Naive thymus-derived CD8-positive, alpha-beta T cell (primary cell): Measurements from ENCODE around the gene THRAP3. TPM values are rescaled to one million over a fixed set of nuclear protein-coding genes. Genes with fewer than 3 reads are reported as not detected.

Experiments used
- ATAC-seq, 2 donors: fragments of 150-1000 bp; cut with Tn5 transposase in 1 of 2; sonication (Bioruptor Pico), chemical (Tn5 transposase) in 1 of 2; 1 replicate in 1 of 2; 2 replicates in 1 of 2; pipeline ENCODE4 v1.10.0; 2021; ENCODE audit warnings: mild to moderate bottlenecking in 2 of 2, moderate library complexity in 2 of 2
- POLR2A ChIA-PET: fragments of 350-600 bp; sonication (Branson Sonifier 250); formaldehyde crosslinking; loops from one replicate; lab custom pipeline; 2021; ENCODE audit warnings: antibody characterized with exemption; lab: Charles Lee
- DNase-seq, 10 donors: peaks; one replicate each; pipeline versions ENCODE4 v3.0.0 to v3.0.0-alpha.2; 2020 to 2022
- H3K27ac Mint-ChIP-seq, 10 donors: one replicate each; pipeline ENCODE4 v1.8.0; 2020 to 2022; ENCODE audit warnings: mild to moderate bottlenecking in 10 of 10, mixed read lengths in 10 of 10, moderate library complexity in 4 of 10, inconsistent platforms in 1 of 10
- H3K27me3 Mint-ChIP-seq, 5 donors: one replicate each; pipeline ENCODE4 v1.8.0; 2021 to 2022; ENCODE audit warnings: mixed read lengths in 5 of 5
- H3K36me3 Mint-ChIP-seq, 3 donors: one replicate each; pipeline ENCODE4 v1.8.0; 2020 to 2022; ENCODE audit warnings: mixed read lengths in 3 of 3, mild to moderate bottlenecking in 2 of 3, inconsistent platforms in 1 of 3
- H3K4me1 Mint-ChIP-seq, 4 donors: one replicate each; pipeline ENCODE4 v1.8.0; 2021 to 2022; ENCODE audit warnings: mixed read lengths in 4 of 4
- H3K4me3 Mint-ChIP-seq, 10 donors: one replicate each; pipeline ENCODE4 v1.8.0; 2020 to 2022; ENCODE audit warnings: mild to moderate bottlenecking in 10 of 10, mixed read lengths in 10 of 10, moderate library complexity in 6 of 10, inconsistent platforms in 1 of 10
- H3K9me3 Mint-ChIP-seq, 9 donors: one replicate each; pipeline ENCODE4 v1.8.0; 2020 to 2022; ENCODE audit warnings: mixed read lengths in 9 of 9, mild to moderate bottlenecking in 3 of 9, inconsistent platforms in 1 of 9, moderate library complexity in 1 of 9
- polyA plus RNA-seq, 3 donors: library from polyadenylated mRNA; unstranded; fragments of 300-500 nt; fragmentation: Illumina TruSeq; gene quantifications; one replicate each; pipeline ENCODE4 v1.2.3, GENCODE V29; 2021
- total RNA-seq, 8 experiments: library from RNA in 2 of 8; stranded (reverse) in 2 of 8; gene quantifications; one replicate each; pipeline ENCODE4 v1.2.3 and lab custom pipeline; 2021 to 2026

Gene THRAP3
- total RNA-seq (100 to 1,000 TPM; 123 to 131 TPM), polyA plus RNA-seq (100 to 1,000 TPM in 1 of 3 donors, 10 to 100 TPM in 2; 87.6 to 106 (median 97.8) TPM), total RNA-seq (lab: John Stamatoyannopoulos, UW) (222 to 313 (median 271) reads per million in 6 experiments)

- Mint-ChIP-seq H3K4me3 (peak within 1 kb of the TSS; percentile 94 to 100 (median 98)), H3K27me3 (no peaks in the 10 kb centered on the region), H3K4me1 (peaks cover 20 to 48% (median 43%) of the 10 kb centered on the region in 4 donors), H3K9me3 (no peaks in the 10 kb centered on the region), H3K27ac (peak within 1 kb of the TSS; percentile 97 to 100 (median 100)), H3K36me3 (peaks cover 0 to 32% (median 0%) of the 10 kb centered on the region in 3 donors)
- DNase-seq (peak; percentile 95 to 100 (median 100)), ATAC-seq (peak; percentile 87)
- POLR2A ChIA-PET: interaction anchor here (0.7 to 3.7 kb wide), 19 partner anchors 10 to 293 kb away, joined by 3 to 52 read pairs (median 6); partner anchors contain the start of genes ADPRS, AGO3, MAP7D1 and MRPS15
These were observed at the start of gene THRAP3 for GRCh38 chr1:36223996-36224536. Gene THRAP3, plus strand, starts transcription at chr1:36224443. Its CDS starts 58,121 bp downstream, at chr1:36282564.

- POLR2A ChIA-PET: interaction anchor here (0.6 to 0.9 kb wide), 2 partner anchors 12 to 25 kb away, joined by 3 to 7 read pairs; partner anchors contain the start of gene TRAPPC3
- Mint-ChIP-seq H3K4me1 (peaks cover 9 to 26% (median 14%) of the 10 kb centered on the region in 4 donors), H3K4me3 (no peak overlapping the region), H3K36me3 (peaks cover 0 to 85% (median 18%) of the 10 kb centered on the region in 3 donors), H3K27ac (peak overlapping the region in 7 of 10 donors; percentile 34 to 79 (median 56)), H3K9me3 (no peaks in the 10 kb centered on the region), H3K27me3 (no peaks in the 10 kb centered on the region)
- no peak for ATAC-seq
- DNase-seq: no peak
These were observed 49.5 kb upstream of the THRAP3 start for GRCh38 chr1:36174713-36175112.

- peak; percentile 25 to 60 for ATAC-seq
- no peaks in the 10 kb centered on the region for H3K9me3 Mint-ChIP-seq
- peak overlapping the region in 9 of 10 donors; percentile 19 to 74 (median 56) for H3K27ac Mint-ChIP-seq
- H3K27me3 Mint-ChIP-seq: no peaks in the 10 kb centered on the region
- no peak for DNase-seq
- peaks cover 6 to 22% (median 8%) of the 10 kb centered on the region in 4 donors for H3K4me1 Mint-ChIP-seq
- peaks cover 0 to 86% (median 23%) of the 10 kb centered on the region in 3 donors for H3K36me3 Mint-ChIP-seq
- no peak overlapping the region for H3K4me3 Mint-ChIP-seq
- POLR2A ChIA-PET: interaction anchor here (0.6 to 2.3 kb wide), 4 partner anchors 13 to 35 kb away, joined by 3 to 9 read pairs (median 6); partner anchors contain the start of gene TRAPPC3
These were observed 48.8 kb upstream of the THRAP3 start for GRCh38 chr1:36175137-36176095.

- peak overlapping the region in 2 of 10 donors; percentile 19 to 74 for H3K27ac Mint-ChIP-seq
- H3K4me3 Mint-ChIP-seq: no peak overlapping the region
- ATAC-seq: no peak
- DNase-seq: no peak
- no peaks in the 10 kb centered on the region for H3K9me3 Mint-ChIP-seq
- H3K27me3 Mint-ChIP-seq: no peaks in the 10 kb centered on the region
- H3K36me3 Mint-ChIP-seq: peaks cover 0 to 86% (median 25%) of the 10 kb centered on the region in 3 donors
- POLR2A ChIA-PET: interaction anchor here (2.3 kb wide), 1 partner anchor 14 kb away, joined by 9 read pairs; no protein-coding TSS in a partner anchor
- H3K4me1 Mint-ChIP-seq: peaks cover 4 to 20% (median 5%) of the 10 kb centered on the region in 4 donors
These were observed 47.9 kb upstream of the THRAP3 start for GRCh38 chr1:36176106-36176949.

- POLR2A ChIA-PET: interaction anchor here (0.8 to 2.3 kb wide), 3 partner anchors 16 to 22 kb away, joined by 3 to 9 read pairs (median 4); partner anchors contain the start of gene MAP7D1
- no peaks in the 10 kb centered on the region for H3K27me3 Mint-ChIP-seq
- peak overlapping the region in 3 of 10 donors; percentile 41 to 80 (median 68) for H3K27ac Mint-ChIP-seq
- H3K36me3 Mint-ChIP-seq: peaks cover 0 to 76% (median 20%) of the 10 kb centered on the region in 3 donors
- no peak for ATAC-seq
- H3K4me3 Mint-ChIP-seq: no peak overlapping the region
- H3K9me3 Mint-ChIP-seq: no peaks in the 10 kb centered on the region
- peaks cover 4 to 21% (median 6%) of the 10 kb centered on the region in 4 donors for H3K4me1 Mint-ChIP-seq
- DNase-seq: no peak
These were observed 46.4 kb upstream of the THRAP3 start for GRCh38 chr1:36177589-36178431.

- H3K4me1 Mint-ChIP-seq: peaks cover 4 to 20% (median 10%) of the 10 kb centered on the region in 4 donors
- H3K36me3 Mint-ChIP-seq: peaks cover 0 to 68% (median 18%) of the 10 kb centered on the region in 3 donors
- ATAC-seq: no peak
- DNase-seq: no peak
- no peaks in the 10 kb centered on the region for H3K9me3 Mint-ChIP-seq
- H3K4me3 Mint-ChIP-seq: peak overlapping the region in 1 of 10 donors; percentile 30
- peak overlapping the region in 3 of 10 donors; percentile 25 to 65 (median 38) for H3K27ac Mint-ChIP-seq
- POLR2A ChIA-PET: interaction anchor here (1.1 to 2.2 kb wide), 3 partner anchors 9 to 29 kb away, joined by 3 to 6 read pairs (median 3); partner anchors contain the start of gene TRAPPC3
- H3K27me3 Mint-ChIP-seq: no peaks in the 10 kb centered on the region
These were observed 45.6 kb upstream of the THRAP3 start for GRCh38 chr1:36178471-36179219.

GRCh38 chr1:36179220-36179600, 45.0 kb upstream of the THRAP3 start:
- Mint-ChIP-seq H3K27me3 (no peaks in the 10 kb centered on the region), H3K36me3 (peaks cover 0 to 63% (median 14%) of the 10 kb centered on the region in 3 donors)

GRCh38 chr1:36182734-36183133, 41.5 kb upstream of the THRAP3 start:
- DNase-seq (no peak), ATAC-seq (peak; percentile 45 to 55)
- Mint-ChIP-seq H3K36me3 (peaks cover 0 to 36% (median 12%) of the 10 kb centered on the region in 3 donors), H3K9me3 (no peaks in the 10 kb centered on the region), H3K4me3 (no peak overlapping the region), H3K27ac (peak overlapping the region in 9 of 10 donors; percentile 23 to 91 (median 77)), H3K27me3 (no peaks in the 10 kb centered on the region), H3K4me1 (peaks cover 0 to 13% (median 7%) of the 10 kb centered on the region in 4 donors)
- POLR2A ChIA-PET: interaction anchor here (0.6 to 9.3 kb wide), 10 partner anchors 9 to 164 kb away, joined by 3 to 227 read pairs (median 4); partner anchors contain the start of genes MAP7D1, THRAP3 and TRAPPC3

More at GRCh38 chr1:36179220-36179600, 45.0 kb upstream of the THRAP3 start:
- Mint-ChIP-seq H3K9me3 (no peaks in the 10 kb centered on the region), H3K27ac (peak overlapping the region in 2 of 10 donors; percentile 20 to 65), H3K4me1 (peaks cover 1 to 14% (median 9%) of the 10 kb centered on the region in 4 donors), H3K4me3 (no peak overlapping the region)
- POLR2A ChIA-PET: interaction anchor here (1.1 to 2.2 kb wide), 4 partner anchors 9 to 29 kb away, joined by 3 to 6 read pairs (median 4); partner anchors contain the start of gene TRAPPC3
- ATAC-seq: no peak
- DNase-seq: no peak

GRCh38 chr1:36183309-36183856, 40.9 kb upstream of the THRAP3 start:
- ATAC-seq: no peak
- peaks cover 3 to 17% (median 12%) of the 10 kb centered on the region in 4 donors for H3K4me1 Mint-ChIP-seq
- no peaks in the 10 kb centered on the region for H3K27me3 Mint-ChIP-seq
- DNase-seq: no peak
- no peaks in the 10 kb centered on the region for H3K9me3 Mint-ChIP-seq
- H3K4me3 Mint-ChIP-seq: no peak overlapping the region
- peak overlapping the region; percentile 0 to 90 (median 60) for H3K27ac Mint-ChIP-seq
- peaks cover 0 to 30% (median 12%) of the 10 kb centered on the region in 3 donors for H3K36me3 Mint-ChIP-seq
- POLR2A ChIA-PET: interaction anchor here (0.6 to 9.3 kb wide), 7 partner anchors 10 to 81 kb away, joined by 3 to 227 read pairs (median 4); partner anchors contain the start of genes MAP7D1, THRAP3 and TRAPPC3
